Activated T-cell treated with anti-CD3 and anti-CD28 coated beads, Interleukin-2, amount 50 U/mL, for 48 hours (primary cell): ENCODE data around the gene PFKFB4.

Experiments
- DNase-seq, 2 experiments: peaks; one replicate each; pipeline ENCODE4 v3.0.0-alpha.2; 2020

PFKFB4 gene

GRCh38 chr3:48528754-48529153 is 27.8 kb downstream of the PFKFB4 start:
- DNase-seq, result no peak

GRCh38 chr3:48528048-48528447 is 28.6 kb downstream of the PFKFB4 start:
- no peak for DNase-seq

- no peak for DNase-seq
Measured at GRCh38 chr3:48524970-48525369, 31.6 kb downstream of the PFKFB4 start.

- no peak for DNase-seq
Measured at GRCh38 chr3:48521635-48522034, 35.0 kb downstream of the PFKFB4 start.

GRCh38 chr3:48519277-48519643 is 37.3 kb downstream of the PFKFB4 start:
- no peak for DNase-seq

- no peak for DNase-seq
Measured at GRCh38 chr3:48518638-48519276, 37.8 kb downstream of the PFKFB4 start.

- no peak for DNase-seq
Measured at GRCh38 chr3:48518069-48518468, 38.5 kb downstream of the PFKFB4 start.

- DNase-seq, result no peak
Measured at GRCh38 chr3:48516571-48516970, 40.0 kb downstream of the PFKFB4 start.

GRCh38 chr3:48514431-48515227 is 42.0 kb downstream of the PFKFB4 start:
- no peak for DNase-seq

GRCh38 chr3:48511551-48511950 is 45.1 kb downstream of the PFKFB4 start:
- no peak for DNase-seq

GRCh38 chr3:48507256-48508061 is 49.1 kb downstream of the PFKFB4 start:
- peak; percentile 78 to 81 for DNase-seq

GRCh38 chr3:48505968-48506504 is 50.6 kb downstream of the PFKFB4 start:
- DNase-seq, result no peak

GRCh38 chr3:48505146-48505545 is 51.5 kb downstream of the PFKFB4 start:
- DNase-seq, result no peak

GRCh38 chr3:48504051-48504946 is 52.3 kb downstream of the PFKFB4 start, which contains the start of gene SHISA5:
Gene SHISA5, minus strand, starts transcription at chr3:48504174. Its CDS starts 80 bp downstream, at chr3:48504094.
- peak; percentile 68 to 73 for DNase-seq

- DNase-seq, result no peak
Measured at GRCh38 chr3:48503401-48504050, 53.1 kb downstream of the PFKFB4 start.

GRCh38 chr3:48502728-48503168 is 53.9 kb downstream of the PFKFB4 start:
- DNase-seq, result no peak

GRCh38 chr3:48502121-48502520 is 54.5 kb downstream of the PFKFB4 start:
- no peak for DNase-seq

- DNase-seq, result no peak
Measured at GRCh38 chr3:48501196-48501595, 55.4 kb downstream of the PFKFB4 start.

GRCh38 chr3:48500656-48501055 is 55.9 kb downstream of the PFKFB4 start:
- no peak for DNase-seq

GRCh38 chr3:48493203-48493501 is 63.5 kb downstream of the PFKFB4 start:
- no peak for DNase-seq

- no peak for DNase-seq
Measured at GRCh38 chr3:48492461-48493202, 64.0 kb downstream of the PFKFB4 start.
